HFF-Myc (cell line): Measurements from ENCODE around the gene ACR.

Experiments used
- DNase-seq: peaks from one replicate; pipeline ENCODE4 v3.0.0-alpha.2; 2011; ENCODE audit warnings: low read depth; ENCODE audit errors: extremely low read depth
- H3K4me3 ChIP-seq: replicated peaks from 2 replicates; pipeline ENCODE4 v1.5.1; 2011; ENCODE audit warnings: low read depth, mild to moderate bottlenecking, control low read depth, low read length
- TF ChIP-seq, protein P1 (sequence below): IDR thresholded peaks from 2 replicates; pipeline ENCODE4 v1.5.1; 2012; ENCODE audit warnings: mild to moderate bottlenecking, low read depth, low read length, control low read depth; ENCODE audit errors: missing control alignments

ACR gene

GRCh38 chr22:50699756-50700386 lies 38.1 kb upstream of the ACR start:
- no peak for DNase-seq
- TF ChIP-seq, protein P1, sequence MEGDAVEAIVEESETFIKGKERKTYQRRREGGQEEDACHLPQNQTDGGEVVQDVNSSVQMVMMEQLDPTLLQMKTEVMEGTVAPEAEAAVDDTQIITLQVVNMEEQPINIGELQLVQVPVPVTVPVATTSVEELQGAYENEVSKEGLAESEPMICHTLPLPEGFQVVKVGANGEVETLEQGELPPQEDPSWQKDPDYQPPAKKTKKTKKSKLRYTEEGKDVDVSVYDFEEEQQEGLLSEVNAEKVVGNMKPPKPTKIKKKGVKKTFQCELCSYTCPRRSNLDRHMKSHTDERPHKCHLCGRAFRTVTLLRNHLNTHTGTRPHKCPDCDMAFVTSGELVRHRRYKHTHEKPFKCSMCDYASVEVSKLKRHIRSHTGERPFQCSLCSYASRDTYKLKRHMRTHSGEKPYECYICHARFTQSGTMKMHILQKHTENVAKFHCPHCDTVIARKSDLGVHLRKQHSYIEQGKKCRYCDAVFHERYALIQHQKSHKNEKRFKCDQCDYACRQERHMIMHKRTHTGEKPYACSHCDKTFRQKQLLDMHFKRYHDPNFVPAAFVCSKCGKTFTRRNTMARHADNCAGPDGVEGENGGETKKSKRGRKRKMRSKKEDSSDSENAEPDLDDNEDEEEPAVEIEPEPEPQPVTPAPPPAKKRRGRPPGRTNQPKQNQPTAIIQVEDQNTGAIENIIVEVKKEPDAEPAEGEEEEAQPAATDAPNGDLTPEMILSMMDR = peak; percentile 26

GRCh38 chr22:50700387-50701075 lies 37.5 kb upstream of the ACR start:
- H3K4me3 ChIP-seq = no peak overlapping the region
- TF ChIP-seq, protein P1 = no peak
- DNase-seq = no peak

More at GRCh38 chr22:50699756-50700386, 38.1 kb upstream of the ACR start:
- no peak overlapping the region for H3K4me3 ChIP-seq

- DNase-seq = no peak
- TF ChIP-seq, protein P1 = no peak
- H3K4me3 ChIP-seq = no peak overlapping the region
Measured at GRCh38 chr22:50701076-50701419, 37.0 kb upstream of the ACR start.

- DNase-seq = no peak
- TF ChIP-seq, protein P1 = no peak
- no peak overlapping the region for H3K4me3 ChIP-seq
Measured at GRCh38 chr22:50701428-50702154, 36.4 kb upstream of the ACR start.

DNA sequence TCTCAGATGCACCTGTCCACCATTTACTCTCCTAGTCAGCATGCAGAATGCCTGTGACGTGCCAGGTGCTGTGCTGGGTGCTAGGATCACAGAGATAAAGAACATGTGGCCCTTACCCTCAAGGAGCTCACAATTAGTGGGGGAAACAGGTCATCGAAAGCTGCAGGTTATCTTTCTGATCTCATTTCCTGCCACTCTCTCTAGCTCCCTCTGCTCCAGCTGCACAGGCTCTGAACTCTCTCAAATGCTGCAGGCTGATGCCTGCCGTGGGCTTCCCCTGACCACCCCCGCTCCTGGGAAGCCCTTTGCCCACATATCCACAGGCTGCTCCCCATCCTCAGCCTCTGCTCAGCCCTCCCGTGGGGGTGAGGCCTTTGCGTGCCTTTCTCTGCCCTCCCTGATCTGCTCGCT lies 35.7 kb upstream of the ACR start:
- no peak for DNase-seq
- TF ChIP-seq, protein P1 = no peak
- no peak overlapping the region for H3K4me3 ChIP-seq

GRCh38 chr22:50702821-50703725 lies 34.9 kb upstream of the ACR start:
- TF ChIP-seq, protein P1 = no peak
- no peak for DNase-seq
- H3K4me3 ChIP-seq = no peak overlapping the region
